Testis (tissue), 2 donors: ENCODE results near the gene ARHGAP30.

Experiments used
- CTCF ChIP-seq, 3 experiments: fragments of 450-650 bp in 2 of 3; fragments of 200-600 bp in 1 of 3; sonication (generic) in 1 of 3; IDR thresholded peaks; one replicate each; pipeline ENCODE4 v1.5.1; 2016 to 2019; ENCODE audit warnings: antibody characterized with exemption in 3 of 3, mild to moderate bottlenecking in 2 of 3, moderate library complexity in 1 of 3
- POLR2A ChIP-seq: fragments of 450-650 bp; IDR thresholded peaks from one replicate; pipeline ENCODE4 v1.6.1; 2017; ENCODE audit warnings: antibody characterized with exemption, mild to moderate bottlenecking, moderate library complexity

- TF ChIP-seq CTCF (IDR thresholded peaks at IDR 0.05) (no peak), POLR2A (no peak)
These were observed 21.4 kb upstream of the ARHGAP30 start for GRCh38 chr1:161091093-161091492.
